Measurements from ENCODE around the gene HIPK4. TPM values are rescaled to one million over a fixed set of nuclear protein-coding genes. Genes with fewer than 3 reads are reported as not detected.
A peak's percentile ranks its signal among the peaks of the same experiment; 100 is the strongest.

HIPK4 gene
- total and polyA plus RNA-seq, 9 of the 15 experiments (the other 6 are each of a cell fraction or from before 2014, with no cell fraction given): 0.06 to 0.09 TPM; not detected in 7

DNA sequence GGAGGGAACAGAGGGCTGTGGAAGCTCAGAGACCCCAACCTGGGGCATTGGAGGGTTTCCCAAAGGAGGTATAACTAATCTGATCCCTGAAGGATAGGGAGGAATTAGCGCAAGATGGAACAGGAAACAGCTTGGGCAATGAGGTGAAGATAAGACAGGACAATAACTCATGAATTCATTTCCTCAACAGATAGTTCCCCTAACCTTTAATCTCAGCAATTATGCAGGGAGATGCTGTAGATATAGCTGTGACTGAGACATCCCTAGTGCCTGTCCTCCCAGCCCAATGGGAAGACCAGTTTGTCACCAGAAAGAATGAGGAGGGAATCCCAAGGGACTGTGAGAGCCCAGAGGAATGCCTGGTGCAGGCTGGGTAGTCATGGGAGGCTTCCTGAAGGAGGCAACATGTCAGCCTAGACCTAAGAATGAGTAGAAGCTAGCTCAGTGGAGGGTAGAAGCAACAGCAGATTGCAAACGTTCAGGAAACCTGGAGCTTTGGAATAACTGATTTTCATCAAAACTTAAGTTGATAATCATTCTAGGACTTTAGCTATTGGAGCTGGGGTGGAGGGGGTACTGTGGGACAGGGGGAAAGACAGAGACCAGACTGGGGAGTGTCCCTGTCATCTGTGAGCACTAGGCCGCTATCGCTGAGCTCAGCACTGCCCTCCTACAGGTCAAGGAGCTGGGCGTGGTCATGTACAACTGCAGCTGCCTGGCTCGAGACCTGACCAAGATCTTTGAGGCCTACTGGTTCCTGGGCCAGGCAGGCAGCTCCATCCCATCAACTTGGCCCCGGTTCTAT, 18.8 kb downstream of the HIPK4 start (continued):
- TF ChIP-seq, protein P1, sequence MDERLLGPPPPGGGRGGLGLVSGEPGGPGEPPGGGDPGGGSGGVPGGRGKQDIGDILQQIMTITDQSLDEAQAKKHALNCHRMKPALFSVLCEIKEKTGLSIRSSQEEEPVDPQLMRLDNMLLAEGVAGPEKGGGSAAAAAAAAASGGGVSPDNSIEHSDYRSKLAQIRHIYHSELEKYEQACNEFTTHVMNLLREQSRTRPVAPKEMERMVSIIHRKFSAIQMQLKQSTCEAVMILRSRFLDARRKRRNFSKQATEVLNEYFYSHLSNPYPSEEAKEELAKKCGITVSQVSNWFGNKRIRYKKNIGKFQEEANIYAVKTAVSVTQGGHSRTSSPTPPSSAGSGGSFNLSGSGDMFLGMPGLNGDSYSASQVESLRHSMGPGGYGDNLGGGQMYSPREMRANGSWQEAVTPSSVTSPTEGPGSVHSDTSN (CRISPR knock-in tag; IDR thresholded peaks at IDR 0.05; ENCODE audit: low read depth): no peak
- TF ChIP-seq, protein P1 (tag; conservative IDR thresholded peaks at IDR 0.05; ENCODE audit: low read depth): peak; percentile 54
- TF ChIP-seq FOXM1 (IDR thresholded peaks at IDR 0.05; ENCODE audit: low read depth) (no peak), FOXM1 (CRISPR knock-in tag; IDR thresholded peaks at IDR 0.05; ENCODE audit: low read depth) (no peak), GATA2 (CRISPR knock-in tag; IDR thresholded peaks at IDR 0.05) (peak; percentile 55), ADNP (tag; IDR thresholded peaks at IDR 0.05) (0 out of 2 replicates have a peak, but pooled peaks have one; percentile 36), L3MBTL2 (IDR thresholded peaks at IDR 0.05) (peak; percentile 30; the same call in 1 of the 2 replicates), NCOA6 (IDR thresholded peaks at IDR 0.05) (no peak), IRF2 (CRISPR knock-in tag; IDR thresholded peaks at IDR 0.05) (no peak), KLF16 (IDR thresholded peaks at IDR 0.05) (peak; percentile 67), SP1 (CRISPR knock-in tag; IDR thresholded peaks at IDR 0.05) (0 out of 2 replicates have a peak, but pooled peaks have one; percentile 49), TCF7L2 (IDR thresholded peaks at IDR 0.05; ENCODE audit: low read depth, low read length) (no peak), ELF1 (tag; IDR thresholded peaks at IDR 0.05) (no peak), MECOM (CRISPR knock-in tag; IDR thresholded peaks at IDR 0.05) (0 out of 2 replicates have a peak, but pooled peaks have one; percentile 52), HNRNPL (IDR thresholded peaks at IDR 0.05; ENCODE audit: low read depth, low read length) (no peak), SIN3A (IDR thresholded peaks at IDR 0.05; ENCODE audit: borderline replicate concordance in 2 of 2, control insufficient read depth in 1 of 2, low read depth in 2 of 2, low read length in 2 of 2) (peak in 1 of 2 experiments; percentile 57; a peak in 1 of 4 replicates), ZFP36 (IDR thresholded peaks at IDR 0.05; ENCODE audit: low read depth, low read length, partially characterized antibody) (peak; percentile 100)
- TF ChIP-seq, protein P2, sequence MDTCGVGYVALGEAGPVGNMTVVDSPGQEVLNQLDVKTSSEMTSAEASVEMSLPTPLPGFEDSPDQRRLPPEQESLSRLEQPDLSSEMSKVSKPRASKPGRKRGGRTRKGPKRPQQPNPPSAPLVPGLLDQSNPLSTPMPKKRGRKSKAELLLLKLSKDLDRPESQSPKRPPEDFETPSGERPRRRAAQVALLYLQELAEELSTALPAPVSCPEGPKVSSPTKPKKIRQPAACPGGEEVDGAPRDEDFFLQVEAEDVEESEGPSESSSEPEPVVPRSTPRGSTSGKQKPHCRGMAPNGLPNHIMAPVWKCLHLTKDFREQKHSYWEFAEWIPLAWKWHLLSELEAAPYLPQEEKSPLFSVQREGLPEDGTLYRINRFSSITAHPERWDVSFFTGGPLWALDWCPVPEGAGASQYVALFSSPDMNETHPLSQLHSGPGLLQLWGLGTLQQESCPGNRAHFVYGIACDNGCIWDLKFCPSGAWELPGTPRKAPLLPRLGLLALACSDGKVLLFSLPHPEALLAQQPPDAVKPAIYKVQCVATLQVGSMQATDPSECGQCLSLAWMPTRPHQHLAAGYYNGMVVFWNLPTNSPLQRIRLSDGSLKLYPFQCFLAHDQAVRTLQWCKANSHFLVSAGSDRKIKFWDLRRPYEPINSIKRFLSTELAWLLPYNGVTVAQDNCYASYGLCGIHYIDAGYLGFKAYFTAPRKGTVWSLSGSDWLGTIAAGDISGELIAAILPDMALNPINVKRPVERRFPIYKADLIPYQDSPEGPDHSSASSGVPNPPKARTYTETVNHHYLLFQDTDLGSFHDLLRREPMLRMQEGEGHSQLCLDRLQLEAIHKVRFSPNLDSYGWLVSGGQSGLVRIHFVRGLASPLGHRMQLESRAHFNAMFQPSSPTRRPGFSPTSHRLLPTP (IDR thresholded peaks at IDR 0.05; ENCODE audit: borderline replicate concordance, extremely low read depth, insufficient read length): peak; percentile 42

All from K562 (cell line).